PC-3 (cell line): ENCODE results near the gene CCSER1. TPM values are rescaled to one million over a fixed set of nuclear protein-coding genes. Genes with fewer than 3 reads are reported as not detected.

Experiments
- ATAC-seq: fragments of 200-7000 bp; cut with Tn5 transposase; 2 replicates; pipeline ENCODE4 v1.9.1; 2020; ENCODE audit warnings: mild to moderate bottlenecking, moderate library complexity
- BruUV-seq: library from RNA; stranded (reverse); fragments of 400-500 nt; replicated peaks from 2 replicates; lab custom pipeline; 2021; lab: Mats Ljungman, UMichigan
- CTCF ChIA-PET: fragments of 300-600 bp; sonication (Branson Sonifier 250); formaldehyde crosslinking; loops from one replicate; lab custom pipeline; 2022; ENCODE audit warnings: antibody characterized with exemption; lab: Charles Lee
- POLR2A ChIA-PET: fragments of 300-600 bp; sonication (Branson Sonifier 250); formaldehyde crosslinking; loops from one replicate; lab custom pipeline; 2022; ENCODE audit warnings: antibody characterized with exemption; ENCODE audit not compliant: unreplicated experiment; lab: Charles Lee
- DNase-seq: peaks from one replicate; pipeline ENCODE4 v3.0.0-alpha.2; 2015
- H2AFZ ChIP-seq: fragments of 300-600 bp; sonication (generic); 2 replicates; pipeline ENCODE4 v1.6.0; 2016; ENCODE audit warnings: antibody characterized with exemption, low read length
- H3F3A ChIP-seq: fragments of 300-600 bp; sonication (generic); one replicate; pipeline ENCODE4 v1.6.0; 2017; ENCODE audit warnings: antibody characterized with exemption, low read length, control low read depth, mild to moderate bottlenecking; ENCODE audit not compliant: unreplicated experiment
- H3K27ac ChIP-seq: fragments of 300-600 bp; sonication (generic); 2 replicates; pipeline ENCODE4 v1.5.1; 2016; ENCODE audit warnings: mild to moderate bottlenecking, low read length
- H3K27me3 ChIP-seq: fragments of 300-600 bp; sonication (generic); 2 replicates; pipeline ENCODE4 v1.6.1; 2016; ENCODE audit warnings: low read length, mixed read lengths
- H3K36me3 ChIP-seq: fragments of 300-600 bp; sonication (generic); 2 replicates; pipeline ENCODE4 v1.6.1; 2016; ENCODE audit warnings: low read depth, mixed run types, low read length, mixed read lengths
- H3K4me1 ChIP-seq: fragments of 300-600 bp; sonication (generic); 2 replicates; pipeline ENCODE4 v1.5.1; 2016; ENCODE audit warnings: low read length; ENCODE audit not compliant: insufficient read depth
- H3K4me2 ChIP-seq: fragments of 300-600 bp; sonication (generic); 2 replicates; pipeline ENCODE4 v1.6.0; 2016; ENCODE audit warnings: low read length
- H3K4me3 ChIP-seq: fragments of 300-600 bp; sonication (generic); 2 replicates; pipeline ENCODE4 v1.5.1; 2016; ENCODE audit warnings: mild to moderate bottlenecking, low read length, mixed read lengths
- H3K79me2 ChIP-seq: fragments of 300-600 bp; sonication (generic); 2 replicates; pipeline ENCODE4 v1.6.1; 2017; ENCODE audit warnings: low read length, mixed read lengths
- H3K9ac ChIP-seq: fragments of 300-600 bp; sonication (generic); 2 replicates; pipeline ENCODE4 v1.6.0; 2016; ENCODE audit warnings: mild to moderate bottlenecking, low read length
- H3K9me2 ChIP-seq: fragments of 300-600 bp; sonication (generic); replicated peaks from 2 replicates; pipeline ENCODE4 v1.6.1; 2016; ENCODE audit warnings: mixed run types, low read length, mixed read lengths
- H3K9me3 ChIP-seq: fragments of 300-600 bp; sonication (generic); 2 replicates; pipeline ENCODE4 v1.6.1; 2016; ENCODE audit warnings: low read length, mixed read lengths
- H4K20me1 ChIP-seq: fragments of 300-600 bp; sonication (generic); 2 replicates; pipeline ENCODE4 v1.6.1; 2016; ENCODE audit warnings: low read length, mixed read lengths
- CTCF ChIP-seq: fragments of 300-600 bp; sonication (generic); conservative IDR thresholded peaks from 2 replicates; pipeline ENCODE4 v1.5.1; 2017; ENCODE audit warnings: antibody characterized with exemption, low read depth, mild to moderate bottlenecking, low read length
- EZH2 ChIP-seq: fragments of 300-600 bp; sonication (generic); IDR thresholded peaks from one replicate; pipeline ENCODE4 v1.6.1; 2017; ENCODE audit warnings: antibody characterized with exemption, mild to moderate bottlenecking, low read length; ENCODE audit not compliant: unreplicated experiment
- EZH2phosphoT487 ChIP-seq: fragments of 300-600 bp; sonication (generic); IDR thresholded peaks from 2 replicates; pipeline ENCODE4 v1.6.1; 2018; ENCODE audit warnings: mild to moderate bottlenecking, antibody characterized with exemption, low read length, borderline replicate concordance
- intact Hi-C: fragments of 100-400 bp; cut with micrococcal nuclease; formaldehyde crosslinking; loops from 2 replicates; pipeline ENCODE4 v1.9.0; 2023
- total RNA-seq: library from RNA; depleted of rRNA; stranded (reverse); fragments of >200 nt; gene quantifications from 2 replicates; pipeline ENCODE4 v1.2.3, GENCODE V29; 2014

The CCSER1 gene
- total RNA-seq, 1 experiment from 2014 or later: 6.0 TPM

GRCh38 chr4:90715242-90715641 is 588.0 kb downstream of the CCSER1 start:
- H3K36me3 ChIP-seq: no peaks in the 10 kb centered on the region
- DNase-seq (no peak), ATAC-seq (no peak)
- H3K4me3 ChIP-seq: no peak overlapping the region
- no peaks in the 10 kb centered on the region for H3K79me2 ChIP-seq
- BruUV-seq: no TSS peak
- no peaks in the 10 kb centered on the region for H3K9me3 ChIP-seq
- H3K9me2 ChIP-seq: no peaks in the 10 kb centered on the region
- no peak overlapping the region for H3K27ac ChIP-seq
- no peaks in the 10 kb centered on the region for H3K27me3 ChIP-seq
- ChIA-PET CTCF (no interaction called here), POLR2A (no interaction called here)
- no peak overlapping the region for H3K9ac ChIP-seq
- no peaks in the 10 kb centered on the region for H4K20me1 ChIP-seq
- no peaks in the 10 kb centered on the region for H3F3A ChIP-seq
- no peak overlapping the region for H2AFZ ChIP-seq
- no peaks in the 10 kb centered on the region for H3K4me1 ChIP-seq
- H3K4me2 ChIP-seq: no peak overlapping the region
- intact Hi-C loops: no loop called here
- no peak for TF ChIP-seq CTCF
- no peak for TF ChIP-seq EZH2phosphoT487

- H3K4me3 ChIP-seq: no peak overlapping the region
- intact Hi-C loops: no loop called here
- no TSS peak for BruUV-seq
- H2AFZ ChIP-seq: no peak overlapping the region
- no peak for TF ChIP-seq CTCF
- TF ChIP-seq EZH2: no peak
- TF ChIP-seq EZH2phosphoT487: no peak
- H3K9ac ChIP-seq: no peak overlapping the region
- no peak overlapping the region for H3K27ac ChIP-seq
- DNase-seq (no peak), ATAC-seq (no peak)
- H3K9me3 ChIP-seq: no peaks in the 10 kb centered on the region
- H3K36me3 ChIP-seq: no peaks in the 10 kb centered on the region
- no peaks in the 10 kb centered on the region for H3F3A ChIP-seq
- no peaks in the 10 kb centered on the region for H4K20me1 ChIP-seq
- ChIA-PET CTCF (no interaction called here), POLR2A (no interaction called here)
- H3K4me2 ChIP-seq: no peak overlapping the region
- no peaks in the 10 kb centered on the region for H3K79me2 ChIP-seq
- H3K9me2 ChIP-seq: no peaks in the 10 kb centered on the region
- no peaks in the 10 kb centered on the region for H3K27me3 ChIP-seq
- no peaks in the 10 kb centered on the region for H3K4me1 ChIP-seq
Measured at GRCh38 chr4:90718931-90719330, 591.7 kb downstream of the CCSER1 start.

- Histone ChIP-seq H3K27me3 (no peaks in the 10 kb centered on the region), H3K9ac (no peak overlapping the region), H3K9me3 (no peaks in the 10 kb centered on the region), H3F3A (no peaks in the 10 kb centered on the region), H3K36me3 (no peaks in the 10 kb centered on the region), H3K79me2 (no peaks in the 10 kb centered on the region), H3K4me1 (peaks cover 19% of the 10 kb centered on the region), H3K9me2 (no peaks in the 10 kb centered on the region), H3K27ac (no peak overlapping the region), H3K4me3 (no peak overlapping the region), H4K20me1 (no peaks in the 10 kb centered on the region), H3K4me2 (peak overlapping the region; percentile 29), H2AFZ (no peak overlapping the region)
- no TSS peak for BruUV-seq
- intact Hi-C loops: no loop called here
- peak; percentile 88 for DNase-seq
- ATAC-seq: peak; percentile 94
- ChIA-PET POLR2A (no interaction called here), CTCF (no interaction called here)
- no peak for TF ChIP-seq EZH2phosphoT487
- no peak for TF ChIP-seq CTCF
- TF ChIP-seq EZH2: no peak
Measured at GRCh38 chr4:90727938-90728337, 600.7 kb downstream of the CCSER1 start.
